IMR-90 (cell line): ENCODE data around the gene NUP98. TPM values are rescaled to one million over a fixed set of nuclear protein-coding genes. Genes with fewer than 3 reads are reported as not detected.

Source experiments
- ATAC-seq: fragments of 200-7000 bp; cut with Tn5 transposase; 2 replicates; pipeline ENCODE4 v1.9.1; 2020; ENCODE audit warnings: low read depth, mild to moderate bottlenecking, moderate library complexity
- BruUV-seq: library from RNA; stranded (reverse); fragments of 400-500 nt; replicated peaks from 2 replicates; lab custom pipeline; 2021; lab: Mats Ljungman, UMichigan
- CTCF ChIA-PET: fragments of 300-600 bp; formaldehyde crosslinking; extraction: SDS; loops from one replicate; lab custom pipeline; 2021; ENCODE audit warnings: antibody characterized with exemption; lab: Yijun Ruan, JAX
- POLR2A ChIA-PET: fragments of 300-600 bp; sonication (Branson Sonifier 250); formaldehyde crosslinking; loops from one replicate; lab custom pipeline; 2022; ENCODE audit warnings: antibody characterized with exemption; ENCODE audit not compliant: unreplicated experiment; lab: Charles Lee
- DNase-seq: peaks from one replicate; pipeline ENCODE4 v3.0.0; 2013
- H2AFZ ChIP-seq: replicated peaks from 2 replicates; pipeline ENCODE3; 2013; ENCODE audit warnings: low read length, mild to moderate bottlenecking; ENCODE audit not compliant: poor library complexity
- H2AK5ac ChIP-seq: 2 replicates; pipeline ENCODE4 v1.6.1; 2013; ENCODE audit warnings: low read depth, low read length, inconsistent platforms
- H2AK9ac ChIP-seq: replicated peaks from 2 replicates; pipeline ENCODE3; 2013; ENCODE audit warnings: mild to moderate bottlenecking, low read depth, low read length, moderate library complexity; ENCODE audit not compliant: poor library complexity
- H2BK120ac ChIP-seq: 2 replicates; pipeline ENCODE4 v1.6.1; 2013; ENCODE audit warnings: low read depth, low read length, inconsistent platforms
- H2BK15ac ChIP-seq: 3 replicates; pipeline ENCODE4 v1.6.1; 2013; ENCODE audit warnings: low read depth, low read length, inconsistent platforms
- H2BK20ac ChIP-seq: 2 replicates; pipeline ENCODE4 v1.6.1; 2013; ENCODE audit warnings: low read depth, mild to moderate bottlenecking, inconsistent platforms, low read length, moderate library complexity
- H2BK5ac ChIP-seq: 2 replicates; pipeline ENCODE4 v1.6.1; 2013; ENCODE audit warnings: mild to moderate bottlenecking, low read depth, low read length, inconsistent platforms; ENCODE audit not compliant: poor library complexity, severe bottlenecking
- H3K14ac ChIP-seq: replicated peaks from 2 replicates; pipeline ENCODE4 v1.6.1; 2013; ENCODE audit warnings: low read depth, low read length, inconsistent platforms
- H3K18ac ChIP-seq: 2 replicates; pipeline ENCODE4 v1.6.1; 2013; ENCODE audit warnings: low read depth, low read length, control low read depth
- H3K23ac ChIP-seq: 2 replicates; pipeline ENCODE4 v1.6.1; 2013; ENCODE audit warnings: low read depth, low read length, inconsistent platforms
- H3K27ac ChIP-seq: 2 replicates; pipeline ENCODE4 v1.5.1; 2013; ENCODE audit warnings: mild to moderate bottlenecking, control low read depth, low read length; ENCODE audit not compliant: insufficient read depth
- H3K27me3 ChIP-seq: 2 replicates; pipeline ENCODE4 v1.6.1; 2013; ENCODE audit warnings: low read length; ENCODE audit not compliant: control insufficient read depth, insufficient read depth
- H3K36me3 ChIP-seq: 2 replicates; pipeline ENCODE4 v1.6.1; 2013; ENCODE audit warnings: low read length, mixed read lengths; ENCODE audit not compliant: control insufficient read depth, insufficient read depth
- H3K4ac ChIP-seq: 2 replicates; pipeline ENCODE4 v1.6.1; 2013; ENCODE audit warnings: low read depth, low read length, inconsistent platforms
- H3K4me1 ChIP-seq: 2 replicates; pipeline ENCODE4 v1.6.1; 2013; ENCODE audit warnings: low read length, mixed read lengths; ENCODE audit not compliant: control insufficient read depth, insufficient read depth
- H3K4me2 ChIP-seq: 2 replicates; pipeline ENCODE4 v1.6.1; 2013; ENCODE audit warnings: low read depth, mild to moderate bottlenecking, control low read depth, low read length, moderate library complexity
- H3K4me3 ChIP-seq: 2 replicates; pipeline ENCODE4 v1.5.1; 2013; ENCODE audit warnings: low read depth, mild to moderate bottlenecking, control low read depth, low read length, moderate library complexity; ENCODE audit not compliant: insufficient read depth
- H3K56ac ChIP-seq: 2 replicates; pipeline ENCODE4 v1.6.1; 2013; ENCODE audit warnings: low read length, inconsistent platforms; ENCODE audit not compliant: insufficient read depth; ENCODE audit errors: extremely low read depth
- H3K79me1 ChIP-seq, 2 experiments: 2 replicates each; pipeline ENCODE4 v1.6.1; 2013; ENCODE audit warnings: low read length in 2 of 2, inconsistent platforms in 1 of 2, low read depth in 1 of 2
- H3K9ac ChIP-seq: 2 replicates; pipeline ENCODE4 v1.6.1; 2013; ENCODE audit warnings: low read depth, low read length, control low read depth
- H3K9me1 ChIP-seq: 2 replicates; pipeline ENCODE4 v1.6.1; 2013; ENCODE audit warnings: low read length, inconsistent platforms; ENCODE audit not compliant: insufficient read depth
- H3K9me3 ChIP-seq: 2 replicates; pipeline ENCODE4 v1.6.1; 2013; ENCODE audit warnings: low read length; ENCODE audit not compliant: control insufficient read depth, insufficient read depth
- H4K20me1 ChIP-seq: 2 replicates; pipeline ENCODE4 v1.6.1; 2013; ENCODE audit warnings: low read length, inconsistent platforms; ENCODE audit not compliant: insufficient read depth
- H4K5ac ChIP-seq: 2 replicates; pipeline ENCODE4 v1.6.1; 2013; ENCODE audit warnings: mild to moderate bottlenecking, low read depth, low read length, control low read depth
- H4K8ac ChIP-seq, 2 experiments: 2 replicates each; pipeline ENCODE4 v1.6.1; 2013; ENCODE audit warnings: low read depth in 2 of 2, low read length in 2 of 2, control low read depth in 1 of 2, inconsistent platforms in 1 of 2
- H4K91ac ChIP-seq: 2 replicates; pipeline ENCODE4 v1.6.1; 2013; ENCODE audit warnings: low read depth, low read length, inconsistent platforms; ENCODE audit not compliant: insufficient read depth
- BHLHE40 ChIP-seq: fragments of 150-350 bp; IDR thresholded peaks from 2 replicates; pipeline ENCODE4 v1.6.1; 2016; ENCODE audit warnings: mild to moderate bottlenecking, low read depth, low read length
- CEBPB ChIP-seq: IDR thresholded peaks from 2 replicates; pipeline ENCODE4 v1.6.1; 2012; ENCODE audit warnings: low read depth, low read length, improper control_type of control experiment
- MAFK ChIP-seq: IDR thresholded peaks from 2 replicates; pipeline ENCODE4 v1.6.1; 2012; ENCODE audit warnings: low read depth, low read length, improper control_type of control experiment
- MXI1 ChIP-seq: IDR thresholded peaks from 2 replicates; pipeline ENCODE4 v1.6.1; 2012; ENCODE audit warnings: low read depth, mild to moderate bottlenecking, low read length, moderate library complexity, borderline replicate concordance
- NFE2L2 ChIP-seq: fragments of 150-350 bp; IDR thresholded peaks from 2 replicates; pipeline ENCODE4 v1.6.1; 2016; ENCODE audit warnings: low read depth, mild to moderate bottlenecking, low read length
- RAD21 ChIP-seq: IDR thresholded peaks from 2 replicates; pipeline ENCODE4 v1.6.1; 2012; ENCODE audit warnings: low read length, improper control_type of control experiment
- RFX5 ChIP-seq: IDR thresholded peaks from 2 replicates; pipeline ENCODE4 v1.8.0; 2012; ENCODE audit warnings: low read depth, mild to moderate bottlenecking, low read length, moderate library complexity
- SMC3 ChIP-seq: fragments of 150-350 bp; IDR thresholded peaks from 2 replicates; pipeline ENCODE4 v1.6.1; 2016; ENCODE audit warnings: low read depth, mild to moderate bottlenecking, antibody characterized with exemption, low read length, moderate library complexity
- WGBS, 2 experiments: methylation state at CpG; one replicate each; pipeline versions ENCODE4 v1.1.5 to v1.1.7; 2013; ENCODE audit warnings: missing lambda C conversion rate in 2 of 2; ENCODE audit not compliant: insufficient read length in 1 of 2; ENCODE audit errors: extremely low coverage in 2 of 2; 5-methylcytosine and 5-hydroxymethylcytosine counted together
- dilution Hi-C: fragments of 300-500 bp; cut with HindIII; formaldehyde crosslinking; loops from one replicate; pipeline ENCODE4 v1.14.3; 2018; ENCODE audit warnings: low sequenced_read_pairs; ENCODE audit not compliant: unreplicated experiment
- in situ Hi-C: fragments of 300-500 bp; cut with MboI; formaldehyde crosslinking; loops from 3 replicates; pipeline ENCODE4 v1.14.3; 2019; ENCODE audit warnings: low sequenced_read_pairs, inconsistent platforms, mixed read lengths
- intact Hi-C: fragments of 100-400 bp; cut with micrococcal nuclease; formaldehyde crosslinking; loops from 2 replicates; pipeline ENCODE4 v1.10.0; 2022
- polyA plus RNA-seq, 3 experiments: library from polyadenylated mRNA; depleted of rRNA; stranded (reverse); fragments of >200 nt; gene quantifications; 2 replicates each; pipeline ENCODE4 v1.2.3, GENCODE V29; 2012; ENCODE audit warnings: low replicate concordance in 1 of 3
- total RNA-seq: library from RNA; depleted of rRNA; stranded (reverse); fragments of >200 nt; gene quantifications from 2 replicates; pipeline ENCODE4 v1.2.3, GENCODE V29; 2012
- TF ChIP-seq, protein P1 (sequence below): conservative IDR thresholded peaks from 2 replicates; pipeline ENCODE4 v1.5.1; 2012; ENCODE audit warnings: mild to moderate bottlenecking, low read depth, low read length, improper control_type of control experiment
- TF ChIP-seq, protein P2 (sequence below): fragments of 150-350 bp; IDR thresholded peaks from 2 replicates; pipeline ENCODE4 v1.6.1; 2017; ENCODE audit warnings: mild to moderate bottlenecking, antibody characterized with exemption, low read length, low read depth

The NUP98 gene
- total and polyA plus RNA-seq, 2 of the 4 experiments (the other 2 are of a cell fraction): 103 to 138 TPM

DNA sequence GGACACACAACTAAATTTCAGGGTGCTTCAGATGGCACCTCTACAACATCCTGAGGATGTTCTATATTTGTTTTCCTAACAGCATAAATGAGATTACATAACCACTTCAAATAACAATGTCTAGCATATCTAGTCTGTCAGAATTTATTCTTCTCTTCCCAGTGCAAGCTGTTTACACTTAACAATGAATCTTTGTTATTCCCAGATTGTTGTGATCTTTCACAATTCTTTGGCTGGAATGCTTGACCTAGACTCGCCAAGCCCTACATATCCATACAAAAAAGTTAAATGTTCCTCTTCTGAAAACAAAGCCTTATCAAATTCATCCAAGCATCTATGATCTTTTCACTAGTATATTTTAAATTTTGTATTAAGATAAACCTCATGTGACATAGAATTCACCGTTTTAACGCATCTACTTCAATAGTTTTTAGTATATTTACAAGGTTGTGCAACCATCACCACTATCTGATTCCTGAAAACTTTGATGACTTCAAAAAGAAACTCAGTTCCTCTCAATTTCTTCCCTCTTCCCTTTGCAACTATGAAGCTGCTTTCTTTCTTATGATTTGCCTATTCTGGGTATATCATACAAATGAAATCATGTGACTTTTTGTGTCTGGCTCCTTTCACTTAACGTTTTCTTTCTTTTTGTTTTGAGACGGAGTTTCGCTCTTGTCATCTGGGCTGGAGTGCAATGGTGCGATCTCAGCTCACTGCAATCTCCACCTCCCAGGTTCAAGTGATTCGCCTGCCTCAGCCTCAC is 64.5 kb downstream of the NUP98 start:
- Histone ChIP-seq H4K8ac (no peak overlapping the region), H2BK5ac (peak overlapping the region; percentile 37), H4K20me1 (no peaks in the 10 kb centered on the region), H3K18ac (no peak overlapping the region), H3K56ac (no peak overlapping the region), H3K23ac (no peak overlapping the region), H3K4ac (no peak overlapping the region), H2AFZ (no peak overlapping the region), H3K14ac (no peak overlapping the region), H3K9me1 (no peaks in the 10 kb centered on the region; the same call in 1 of the 2 replicates), H3K9me3 (no peaks in the 10 kb centered on the region), H2BK15ac (no peak overlapping the region), H3K4me2 (no peak overlapping the region), H3K27ac (no peak overlapping the region), H4K91ac (no peak overlapping the region), H3K4me3 (no peak overlapping the region), H2AK9ac (no peak overlapping the region), H2BK20ac (no peak overlapping the region), H4K5ac (no peak overlapping the region), H3K9ac (no peak overlapping the region), H2AK5ac (no peak overlapping the region), H3K4me1 (no peaks in the 10 kb centered on the region), H2BK120ac (no peak overlapping the region), H3K79me1 (peaks cover 31 to 40% of the 10 kb centered on the region in 2 experiments), H3K36me3 (peaks cover 53% of the 10 kb centered on the region), H3K27me3 (no peaks in the 10 kb centered on the region)
- ATAC-seq: no peak
- dilution Hi-C loops (no loop called here), intact Hi-C loops (loop anchor here (5.0 kb wide), 1 partner anchor 39 kb away; no protein-coding TSS in a partner anchor), in situ Hi-C loops (no loop called here)
- POLR2A ChIA-PET: no interaction called here
- CTCF ChIA-PET: interaction anchor here (0.6 kb wide), 1 partner anchor 51 kb away, joined by 4 read pairs; no protein-coding TSS in a partner anchor
- WGBS, 2 experiments: no CpG with 5 or more reads among the region's 8 CpGs
- DNase-seq: no peak
- BruUV-seq: no TSS peak
- TF ChIP-seq MAFK: no peak
- no peak for TF ChIP-seq RFX5
- TF ChIP-seq, protein P1, sequence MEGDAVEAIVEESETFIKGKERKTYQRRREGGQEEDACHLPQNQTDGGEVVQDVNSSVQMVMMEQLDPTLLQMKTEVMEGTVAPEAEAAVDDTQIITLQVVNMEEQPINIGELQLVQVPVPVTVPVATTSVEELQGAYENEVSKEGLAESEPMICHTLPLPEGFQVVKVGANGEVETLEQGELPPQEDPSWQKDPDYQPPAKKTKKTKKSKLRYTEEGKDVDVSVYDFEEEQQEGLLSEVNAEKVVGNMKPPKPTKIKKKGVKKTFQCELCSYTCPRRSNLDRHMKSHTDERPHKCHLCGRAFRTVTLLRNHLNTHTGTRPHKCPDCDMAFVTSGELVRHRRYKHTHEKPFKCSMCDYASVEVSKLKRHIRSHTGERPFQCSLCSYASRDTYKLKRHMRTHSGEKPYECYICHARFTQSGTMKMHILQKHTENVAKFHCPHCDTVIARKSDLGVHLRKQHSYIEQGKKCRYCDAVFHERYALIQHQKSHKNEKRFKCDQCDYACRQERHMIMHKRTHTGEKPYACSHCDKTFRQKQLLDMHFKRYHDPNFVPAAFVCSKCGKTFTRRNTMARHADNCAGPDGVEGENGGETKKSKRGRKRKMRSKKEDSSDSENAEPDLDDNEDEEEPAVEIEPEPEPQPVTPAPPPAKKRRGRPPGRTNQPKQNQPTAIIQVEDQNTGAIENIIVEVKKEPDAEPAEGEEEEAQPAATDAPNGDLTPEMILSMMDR: no peak
- TF ChIP-seq NFE2L2: no peak
- TF ChIP-seq RAD21: no peak
- no peak for TF ChIP-seq MXI1
- TF ChIP-seq SMC3: no peak
- TF ChIP-seq BHLHE40: no peak
- no peak for TF ChIP-seq CEBPB
- TF ChIP-seq, protein P2, sequence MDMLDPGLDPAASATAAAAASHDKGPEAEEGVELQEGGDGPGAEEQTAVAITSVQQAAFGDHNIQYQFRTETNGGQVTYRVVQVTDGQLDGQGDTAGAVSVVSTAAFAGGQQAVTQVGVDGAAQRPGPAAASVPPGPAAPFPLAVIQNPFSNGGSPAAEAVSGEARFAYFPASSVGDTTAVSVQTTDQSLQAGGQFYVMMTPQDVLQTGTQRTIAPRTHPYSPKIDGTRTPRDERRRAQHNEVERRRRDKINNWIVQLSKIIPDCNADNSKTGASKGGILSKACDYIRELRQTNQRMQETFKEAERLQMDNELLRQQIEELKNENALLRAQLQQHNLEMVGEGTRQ: no peak
